ENCODE measurements around the gene DDI2.
"Not testable (repeated sequence)": the region's sequence is repeated elsewhere in the genome, so short reads cannot be mapped to it uniquely, and the experiment has no call there.

The DDI2 gene

DNA sequence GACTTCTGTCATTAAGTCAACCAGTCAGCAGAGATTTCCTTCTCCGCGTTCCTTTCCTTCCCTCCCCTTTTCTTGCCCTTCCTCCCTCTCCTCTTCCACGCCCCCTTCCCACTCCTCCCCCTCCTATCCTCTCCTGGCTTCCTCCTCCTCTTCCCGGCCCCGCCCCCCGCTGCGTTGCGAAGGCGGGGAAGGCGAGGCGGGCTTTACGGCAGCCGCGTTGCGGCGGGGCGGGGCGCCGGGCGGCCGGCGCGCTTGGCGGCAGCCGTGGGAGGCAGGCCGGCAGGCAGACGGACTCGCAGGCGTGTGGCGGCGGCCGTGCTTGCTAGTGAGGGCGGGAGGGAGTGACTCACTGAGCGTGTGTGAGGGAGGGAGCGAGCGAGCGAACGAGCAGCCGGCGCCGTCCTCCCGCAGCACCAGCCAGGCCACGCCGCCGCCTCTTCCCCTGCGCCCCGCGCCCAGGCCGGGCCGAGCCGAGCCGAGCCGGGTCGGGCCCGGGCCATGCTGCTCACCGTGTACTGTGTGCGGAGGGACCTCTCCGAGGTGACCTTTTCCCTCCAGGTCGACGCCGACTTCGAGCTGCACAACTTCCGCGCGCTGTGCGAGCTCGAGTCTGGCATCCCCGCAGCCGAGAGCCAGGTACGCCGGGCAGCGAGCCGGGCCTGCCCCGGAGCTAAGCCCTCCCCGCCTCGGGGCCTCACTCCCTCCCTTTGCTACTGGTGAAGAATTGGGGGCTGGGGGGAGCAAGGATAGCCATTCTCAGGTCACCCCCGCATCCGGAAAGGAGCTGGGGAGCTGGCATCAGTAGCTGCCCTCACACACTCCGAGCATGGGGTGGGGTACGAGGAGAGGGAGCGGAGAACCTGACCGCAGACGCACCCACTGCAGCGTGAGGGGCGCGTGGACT, at the start of gene DDI2:
Gene DDI2 (plus strand): TSS at position 286 of the 904 bp plus-strand sequence. CDS start 213 bp downstream, at position 499.
- peak; percentile 98 for DNase-seq

DNA sequence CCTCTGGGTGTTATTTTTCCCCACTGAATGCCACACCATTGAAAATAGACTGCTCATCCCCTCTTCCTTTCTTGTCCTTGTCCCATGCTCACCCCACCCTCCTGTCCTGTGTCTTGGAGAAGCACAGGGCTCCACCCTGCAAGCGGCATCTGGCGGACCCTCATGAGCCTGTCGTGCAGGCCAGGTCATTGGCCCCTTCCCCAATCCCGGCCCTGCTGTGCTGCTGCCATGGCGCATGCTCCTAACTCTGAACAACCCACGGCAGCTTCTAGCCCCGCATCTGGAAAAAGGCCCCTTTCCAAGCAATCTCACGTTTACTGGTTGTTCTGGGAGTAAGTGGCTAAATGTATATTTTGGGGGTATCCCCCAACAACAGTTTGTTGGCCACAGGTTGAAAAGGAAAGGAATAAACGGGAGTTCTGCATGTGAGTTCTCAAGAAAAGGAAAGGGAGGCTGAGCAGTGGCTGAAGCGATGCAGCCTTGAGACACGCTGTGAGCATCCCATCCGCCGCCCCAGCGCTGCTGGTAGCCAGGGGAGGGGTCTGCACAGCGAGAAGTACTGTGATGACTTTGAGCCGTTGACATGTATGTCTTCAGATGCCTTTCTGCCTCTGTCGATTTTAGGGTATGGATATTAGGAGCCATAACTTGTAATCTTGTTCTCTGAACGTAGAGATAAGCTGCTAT, 48.7 kb upstream of the DDI2 start:
- DNase-seq = no peak

DNA sequence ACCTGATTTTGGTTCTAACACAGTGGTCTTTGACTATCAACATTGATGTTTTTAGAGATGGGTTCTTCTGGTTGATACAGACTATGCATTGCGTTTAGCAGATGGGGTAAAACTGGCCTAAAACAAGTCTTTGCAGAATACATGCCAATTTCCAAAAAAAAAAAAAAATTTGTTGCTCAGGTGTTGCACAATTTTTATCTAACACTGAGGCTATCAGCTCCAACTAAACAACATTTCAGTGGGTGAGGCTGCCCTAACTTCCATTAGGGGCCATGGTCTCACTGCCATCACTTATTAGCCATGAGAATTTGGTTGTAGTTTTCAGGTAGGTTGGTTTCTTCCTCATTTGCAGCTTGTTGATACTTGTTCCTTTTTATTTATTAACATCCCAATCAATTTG, 46.4 kb upstream of the DDI2 start:
- no peak for DNase-seq

DNA sequence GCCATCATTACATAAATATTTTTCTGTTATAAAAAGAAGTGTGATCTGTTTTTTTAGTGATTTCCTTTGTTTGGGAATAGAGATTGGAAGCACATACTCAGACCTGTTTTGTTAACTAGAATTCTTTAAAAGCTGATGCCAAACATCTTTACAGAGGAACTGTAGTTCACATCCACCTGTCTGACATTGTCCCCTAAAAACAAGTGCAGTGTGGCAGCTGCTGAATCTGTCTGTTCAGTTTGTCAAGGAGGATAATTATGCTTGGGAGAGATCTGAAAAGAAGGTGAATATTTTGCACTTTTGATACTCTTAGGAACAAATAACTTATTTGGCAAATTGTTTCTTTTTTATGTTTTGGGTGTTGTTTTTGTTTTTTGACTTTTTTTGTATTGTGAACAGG, 46.0 kb upstream of the DDI2 start:
- DNase-seq = no peak

DNA sequence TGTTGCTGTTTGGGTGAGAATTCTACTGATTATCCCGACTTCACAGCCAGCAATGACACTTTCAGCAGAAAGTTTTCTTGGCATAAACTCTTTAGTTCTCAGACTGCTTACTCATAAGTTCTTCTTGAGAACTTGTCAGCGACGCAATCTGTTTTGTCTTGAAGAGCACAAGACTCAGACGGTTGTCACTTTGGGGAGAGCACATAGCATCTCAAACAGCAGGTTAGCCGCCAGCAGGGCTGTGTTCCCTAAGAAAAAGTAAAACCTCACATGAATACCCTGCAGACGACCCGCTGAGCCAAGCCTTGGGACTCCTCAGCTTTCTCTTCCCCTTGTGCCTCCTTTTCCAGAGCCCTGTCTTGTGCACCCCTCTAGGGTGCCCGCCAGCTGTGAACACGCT, 43.8 kb upstream of the DDI2 start:
- DNase-seq = peak; percentile 16

DNA sequence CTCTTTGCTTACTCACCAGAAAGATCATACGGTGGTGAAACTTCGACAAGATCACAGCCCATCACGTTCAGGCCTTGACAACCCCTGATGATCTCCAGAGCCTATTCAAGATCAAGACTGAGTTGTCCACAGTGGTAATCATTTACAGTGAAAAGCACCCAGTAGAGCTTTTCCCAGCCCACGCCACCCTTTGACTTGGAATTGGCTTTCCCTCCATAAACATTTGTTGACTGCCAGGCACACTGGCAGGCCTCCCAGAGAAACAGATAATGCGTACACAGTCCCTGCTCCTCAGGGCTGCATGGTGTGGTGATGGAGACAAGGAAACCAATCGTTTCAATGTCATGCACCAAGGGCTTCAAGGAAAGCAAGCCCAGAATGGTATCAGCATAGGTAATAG, 42.5 kb upstream of the DDI2 start:
- peak; percentile 5 for DNase-seq

DNA sequence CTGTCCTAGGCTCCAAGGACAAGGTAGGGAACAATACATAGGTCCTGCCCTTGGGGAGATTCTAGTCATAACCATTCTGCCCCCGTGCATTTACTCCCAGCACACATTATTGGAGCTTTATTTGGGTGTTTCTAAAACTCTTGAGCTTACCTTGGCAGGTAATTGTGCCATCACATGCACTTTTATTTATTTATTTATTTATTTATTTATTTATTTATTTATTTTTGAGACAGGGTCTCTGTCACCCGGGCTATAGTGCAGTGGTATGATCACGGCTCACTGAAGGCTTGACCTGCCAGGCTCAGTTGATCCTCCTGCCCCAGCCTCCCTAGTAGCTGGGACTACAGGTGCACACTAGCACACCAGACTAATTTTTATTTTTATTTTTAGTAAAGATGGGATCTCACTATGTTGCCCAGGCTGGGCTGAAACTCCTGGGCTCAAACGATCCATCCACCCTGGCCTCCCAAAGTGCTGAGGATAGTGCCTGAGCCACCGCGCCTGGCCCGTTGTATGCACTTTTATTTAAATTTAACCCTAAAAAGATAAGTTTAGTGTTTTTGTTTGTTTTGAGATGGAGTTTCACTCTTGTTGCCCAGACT, 41.6 kb upstream of the DDI2 start:
- no peak for DNase-seq

DNA sequence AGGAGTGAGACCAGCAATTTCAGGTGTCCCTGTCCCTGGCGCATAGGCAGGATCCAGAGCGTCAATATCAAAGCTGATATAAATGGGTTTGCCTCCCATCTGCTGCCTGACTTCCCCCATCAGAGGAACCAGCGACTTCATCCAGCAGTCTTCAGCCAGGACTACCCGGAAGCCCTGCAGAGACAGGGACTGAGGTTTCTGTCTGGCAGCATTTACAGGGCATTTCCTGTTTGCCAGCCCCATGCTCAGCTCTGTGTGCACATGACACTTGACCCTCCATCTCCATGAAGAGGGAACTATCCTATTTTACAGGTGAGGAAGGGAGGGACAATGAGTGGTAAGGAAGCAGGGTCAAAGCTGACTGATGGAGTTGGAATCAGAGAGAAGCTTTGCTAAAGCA, 39.6 kb upstream of the DDI2 start:
- no peak for DNase-seq

DNA sequence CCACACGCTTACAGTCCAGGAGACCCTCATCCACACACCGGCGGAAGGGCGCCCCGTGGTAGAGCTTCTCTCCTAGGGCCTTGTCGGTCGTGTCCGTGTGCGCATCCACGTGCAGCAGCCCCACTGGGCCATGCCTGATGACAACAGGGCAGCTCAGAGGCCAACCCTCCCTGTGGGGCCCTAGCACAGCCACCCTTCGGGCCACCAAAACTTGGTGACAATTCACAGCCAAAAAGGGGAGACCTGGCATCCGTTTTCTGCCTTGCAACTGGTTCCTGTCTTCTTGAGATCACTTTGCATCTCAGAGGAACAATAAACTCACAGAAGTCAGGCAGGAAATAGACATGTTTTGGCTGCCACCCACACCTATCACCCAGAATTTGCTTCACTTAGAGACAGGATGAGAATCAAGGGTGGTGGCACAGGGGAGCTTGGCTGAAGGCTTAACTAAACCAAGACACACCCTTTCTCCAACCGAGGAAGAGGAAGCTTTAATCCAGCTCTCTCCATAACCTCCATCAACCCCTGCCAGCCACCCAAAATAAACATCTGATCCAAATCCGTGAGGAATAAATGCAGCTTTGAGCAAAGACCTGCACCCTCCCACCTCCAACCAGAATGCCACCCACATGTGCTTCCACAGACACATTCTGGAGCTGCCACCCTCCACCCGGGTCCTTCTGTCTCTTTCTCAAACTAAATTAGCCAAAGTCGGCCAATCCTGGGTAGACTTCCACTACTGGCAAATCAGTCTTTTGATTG, 38.2 kb upstream of the DDI2 start:
- peak; percentile 67 for DNase-seq

DNA sequence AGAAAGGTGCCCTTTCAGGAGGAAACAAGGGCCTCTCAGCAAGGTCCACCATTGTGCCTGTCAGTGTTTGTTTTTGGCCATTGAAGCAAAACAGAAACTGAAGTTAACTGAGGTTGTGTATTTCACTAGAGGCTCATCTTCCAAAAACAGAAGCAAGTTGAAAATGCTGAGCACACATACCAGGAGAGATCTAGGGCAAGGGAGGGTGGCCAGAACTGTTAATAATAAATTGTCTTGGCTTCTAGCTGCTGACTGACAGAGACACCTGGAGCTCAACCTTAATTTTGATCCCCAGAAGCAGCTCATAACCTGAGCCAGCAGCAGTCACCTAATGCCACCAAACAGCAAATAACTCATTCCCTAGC, 37.6 kb upstream of the DDI2 start:
- DNase-seq = no peak

DNA sequence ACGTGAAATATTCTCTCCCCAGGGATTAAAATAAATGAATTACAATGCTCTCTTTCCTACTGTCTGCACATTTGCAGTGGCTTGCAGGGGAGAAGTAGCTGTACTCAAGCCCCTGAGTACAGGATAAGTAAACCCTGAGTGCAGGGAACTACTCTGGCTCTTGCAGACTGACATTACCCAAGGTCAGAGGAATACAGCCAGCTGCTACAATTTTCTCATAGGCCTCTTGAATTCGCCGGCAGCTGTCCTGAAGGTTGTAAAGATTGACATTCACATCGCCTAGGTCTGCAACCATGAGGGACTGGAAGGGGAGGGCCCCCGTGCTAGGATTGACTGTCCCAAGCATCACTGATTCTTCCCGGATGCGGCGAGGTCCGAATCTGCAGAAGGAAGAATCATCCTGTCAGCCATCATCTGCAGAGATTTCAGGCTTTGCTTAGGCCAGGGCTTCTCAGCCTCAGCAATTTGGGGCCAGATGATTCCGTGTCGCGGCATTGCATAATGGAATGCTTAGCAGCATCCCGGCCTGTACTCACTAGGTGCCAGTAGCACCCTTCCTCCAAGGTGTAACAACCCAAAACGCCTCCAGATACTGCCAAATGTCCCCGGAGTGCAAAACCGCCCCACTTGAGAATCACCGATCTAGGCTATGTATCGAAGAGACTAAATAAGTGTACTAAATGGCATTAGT, 34.1 kb upstream of the DDI2 start:
- no peak for DNase-seq

DNA sequence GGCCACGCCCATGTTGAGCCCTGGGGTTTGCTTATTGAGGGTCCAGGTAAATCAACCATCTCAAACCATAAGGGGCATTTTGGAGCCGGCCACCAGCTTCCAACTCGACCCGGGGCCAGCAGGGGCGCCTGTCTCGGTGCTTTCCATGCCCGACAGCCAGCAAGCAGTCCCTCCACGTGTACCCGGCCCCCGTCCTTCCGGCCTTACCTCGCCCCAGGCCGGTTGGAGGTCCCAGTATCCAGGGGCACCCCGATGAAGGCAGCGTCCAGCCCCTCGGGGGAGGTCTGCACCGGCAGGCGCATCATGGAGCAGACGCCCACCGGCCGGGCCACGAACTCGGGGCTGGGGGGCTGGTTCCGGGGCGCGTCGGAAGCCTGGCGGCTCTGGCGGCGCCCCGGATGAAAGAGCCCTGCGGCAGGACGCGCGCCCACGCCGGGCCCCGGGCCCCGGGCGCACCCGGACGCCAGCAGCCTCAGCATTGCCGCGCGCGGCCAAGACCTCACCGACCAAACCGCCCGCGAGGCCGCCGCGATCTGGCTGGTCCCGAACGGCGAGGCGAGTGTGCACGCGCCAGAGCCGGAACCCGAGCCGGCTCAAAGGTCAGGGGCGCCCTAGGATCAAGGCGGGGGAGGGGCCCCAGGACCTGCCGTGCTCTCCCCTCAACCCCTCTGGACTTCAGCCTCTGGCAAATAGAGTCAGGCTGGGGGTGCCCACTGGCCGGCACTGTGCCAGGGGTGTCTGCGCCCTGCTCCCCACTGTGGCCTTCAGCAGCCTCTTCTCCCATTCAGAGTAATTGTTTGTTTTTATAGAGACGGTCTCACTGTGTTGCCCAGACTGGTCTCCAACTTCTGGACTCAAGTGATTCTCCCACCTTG, 32.5 kb upstream of the DDI2 start, which contains the start of gene AGMAT:
Gene AGMAT (minus strand): TSS at position 563 of the 875 bp plus-strand sequence. CDS start 84 bp downstream, at position 479.
- DNase-seq = peak; percentile 85

DNA sequence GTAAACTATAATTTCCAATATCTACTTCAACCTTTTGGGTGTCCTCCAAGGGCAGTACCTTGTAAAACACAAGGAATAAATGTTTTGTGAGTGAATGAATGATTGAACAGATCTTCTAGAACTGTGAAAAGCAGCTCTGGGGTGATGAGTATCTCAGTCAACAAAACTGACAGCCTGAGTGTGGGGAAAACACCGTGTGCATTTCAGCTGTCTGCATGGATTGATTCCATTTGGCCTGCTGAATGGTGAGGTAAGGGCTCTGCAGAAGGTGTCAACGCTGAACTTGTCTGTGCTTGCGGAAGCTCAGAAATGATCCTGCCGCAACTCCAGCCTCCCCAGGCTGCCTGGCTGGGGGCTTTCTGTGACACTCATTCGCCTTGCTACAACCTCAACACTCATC, 25.0 kb upstream of the DDI2 start:
- DNase-seq = no peak

DNA sequence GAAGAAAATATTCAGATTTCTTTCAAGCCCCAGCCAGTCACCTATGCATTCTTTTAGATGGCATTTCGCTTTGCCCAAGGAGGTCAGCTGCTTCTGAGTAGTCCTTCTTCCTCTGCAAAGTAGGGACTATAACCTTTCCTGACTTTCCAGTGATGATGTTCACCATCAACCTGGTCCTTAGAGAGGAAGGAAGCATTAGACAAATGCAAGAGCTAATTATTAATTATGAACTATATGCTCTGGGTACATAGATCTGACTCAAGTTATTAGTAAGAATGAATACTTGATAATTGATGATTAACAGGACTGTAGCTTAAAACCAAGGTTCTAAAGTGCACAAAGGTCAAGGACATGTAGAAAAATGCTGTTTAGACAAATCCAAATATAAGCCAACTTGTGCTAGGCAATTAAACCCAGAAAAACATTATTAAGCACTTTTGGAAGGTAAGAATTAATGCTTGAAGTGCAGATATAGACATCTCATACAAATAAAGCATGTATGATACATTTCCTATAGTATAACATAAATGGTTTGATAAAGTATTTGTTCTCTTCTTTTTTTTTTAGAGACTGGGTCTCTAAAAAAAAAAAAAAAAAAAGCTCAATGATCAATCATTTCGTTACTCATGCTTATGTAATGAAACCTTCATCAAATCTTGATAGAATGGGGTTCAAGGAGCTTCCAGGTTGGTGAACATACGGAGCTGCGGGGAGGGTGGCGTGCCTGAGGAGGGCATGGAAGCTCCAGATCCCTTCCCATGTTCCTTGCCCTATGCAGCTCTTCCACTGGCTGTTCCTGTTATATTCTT, 21.2 kb upstream of the DDI2 start:
- DNase-seq = no peak

DNA sequence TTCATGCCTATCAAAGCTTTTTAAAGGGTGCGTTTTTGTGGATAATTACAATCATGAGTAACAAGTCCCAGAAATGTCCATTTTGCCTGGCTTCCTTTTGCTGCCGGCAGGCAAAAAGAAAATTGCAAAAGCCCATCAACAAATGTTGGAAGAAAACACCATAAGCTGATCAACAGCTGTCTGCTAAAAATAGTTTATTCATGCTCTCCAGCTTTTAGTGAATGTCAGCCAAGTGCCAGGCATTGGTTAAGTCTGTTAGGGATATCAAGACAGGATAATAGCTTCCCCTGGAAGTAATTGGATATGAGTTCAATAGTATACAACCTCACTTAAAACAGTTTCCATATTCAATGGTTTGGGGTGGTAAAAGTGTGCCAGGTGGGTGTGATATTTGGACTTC, 18.8 kb upstream of the DDI2 start:
- no peak for DNase-seq

DNA sequence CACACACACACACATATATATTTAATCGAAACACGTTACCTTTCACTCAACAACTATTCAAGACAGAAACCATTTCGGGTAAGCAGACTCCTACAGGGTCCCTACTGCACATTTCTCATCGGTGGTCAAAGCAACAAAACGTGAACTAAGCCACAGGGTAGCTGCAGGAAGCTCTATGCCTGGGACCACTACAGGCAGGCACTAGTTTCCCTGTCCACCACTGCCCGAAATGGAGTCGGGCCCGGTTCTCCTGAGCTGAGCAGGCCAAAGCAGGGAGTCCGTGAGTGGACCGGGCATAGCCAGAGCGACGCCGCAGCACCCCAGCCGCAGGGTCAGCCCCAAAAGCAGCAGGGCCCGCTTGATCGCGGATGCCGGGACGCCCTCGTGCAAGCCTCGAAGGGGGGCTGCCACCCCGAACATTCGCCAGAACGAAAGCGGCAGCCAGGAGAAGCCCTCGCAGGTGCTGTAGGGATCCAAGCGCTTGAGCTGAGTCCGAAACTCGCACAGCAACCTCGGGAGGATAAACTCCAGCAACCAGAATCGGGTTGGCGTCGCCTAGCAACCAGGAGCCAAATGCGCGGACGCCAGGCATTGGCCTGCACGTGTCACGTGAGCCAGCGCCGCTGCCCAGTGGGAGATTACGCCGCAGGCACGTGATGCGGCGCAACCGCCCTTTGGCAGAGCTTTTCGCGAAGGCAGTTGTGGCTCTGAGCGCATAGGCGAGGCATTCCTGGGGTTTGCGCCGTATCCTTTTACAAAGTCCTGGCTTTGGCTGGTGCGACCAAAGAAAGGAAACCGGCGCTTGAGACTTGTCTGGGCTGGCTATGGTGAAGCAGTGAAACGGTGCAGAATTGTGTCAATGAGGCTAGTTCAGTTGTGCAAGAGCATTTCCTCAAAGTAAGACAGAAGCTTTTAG, 13.9 kb upstream of the DDI2 start:
- peak; percentile 97 for DNase-seq

DNA sequence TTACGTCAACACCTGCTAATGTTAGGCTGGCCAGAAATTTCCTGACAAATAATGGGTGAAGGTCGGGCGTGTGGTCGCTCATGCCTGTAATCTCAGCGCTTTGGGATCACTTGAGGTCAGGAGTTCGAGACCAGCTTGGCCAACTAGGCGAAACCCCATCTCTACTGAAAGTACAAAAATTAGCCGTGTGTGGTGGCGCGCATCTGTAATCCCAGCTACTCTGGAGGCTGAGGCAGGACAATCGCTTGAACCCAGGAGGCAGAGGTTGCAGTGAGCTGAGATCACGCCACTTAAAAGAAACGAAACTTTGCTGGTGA, 13.3 kb upstream of the DDI2 start:
- DNase-seq = not testable (repeated sequence)

DNA sequence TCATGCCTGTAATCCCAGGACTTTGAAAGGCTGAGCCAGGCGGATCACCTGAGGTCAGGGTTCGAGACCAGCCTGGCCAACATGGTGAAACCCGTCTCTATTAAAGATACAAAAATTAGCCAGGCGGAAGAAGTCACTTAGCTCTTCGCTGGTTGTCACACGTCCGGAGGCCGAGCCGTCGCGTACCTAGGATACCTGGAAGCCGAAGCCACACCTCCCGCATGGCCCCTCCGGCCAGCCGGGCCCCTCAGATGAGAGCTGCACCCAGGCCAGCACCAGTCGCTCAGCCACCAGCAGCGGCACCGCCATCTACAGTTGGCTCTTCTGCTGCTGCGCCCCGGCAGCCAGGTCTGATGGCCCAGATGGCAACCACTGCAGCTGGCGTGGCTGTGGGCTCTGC, 12.9 kb upstream of the DDI2 start:
- DNase-seq = peak; percentile 56
